RKO (cell line): Measurements from ENCODE around the gene NUDT4.
"Not testable (repeated sequence)": the region's sequence is repeated elsewhere in the genome, so short reads cannot be mapped to it uniquely, and the experiment has no call there.

Source experiments
- DNase-seq: peaks from one replicate; pipeline ENCODE4 v3.0.0-alpha.2; 2016; ENCODE audit warnings: low spot score

NUDT4 gene

DNA sequence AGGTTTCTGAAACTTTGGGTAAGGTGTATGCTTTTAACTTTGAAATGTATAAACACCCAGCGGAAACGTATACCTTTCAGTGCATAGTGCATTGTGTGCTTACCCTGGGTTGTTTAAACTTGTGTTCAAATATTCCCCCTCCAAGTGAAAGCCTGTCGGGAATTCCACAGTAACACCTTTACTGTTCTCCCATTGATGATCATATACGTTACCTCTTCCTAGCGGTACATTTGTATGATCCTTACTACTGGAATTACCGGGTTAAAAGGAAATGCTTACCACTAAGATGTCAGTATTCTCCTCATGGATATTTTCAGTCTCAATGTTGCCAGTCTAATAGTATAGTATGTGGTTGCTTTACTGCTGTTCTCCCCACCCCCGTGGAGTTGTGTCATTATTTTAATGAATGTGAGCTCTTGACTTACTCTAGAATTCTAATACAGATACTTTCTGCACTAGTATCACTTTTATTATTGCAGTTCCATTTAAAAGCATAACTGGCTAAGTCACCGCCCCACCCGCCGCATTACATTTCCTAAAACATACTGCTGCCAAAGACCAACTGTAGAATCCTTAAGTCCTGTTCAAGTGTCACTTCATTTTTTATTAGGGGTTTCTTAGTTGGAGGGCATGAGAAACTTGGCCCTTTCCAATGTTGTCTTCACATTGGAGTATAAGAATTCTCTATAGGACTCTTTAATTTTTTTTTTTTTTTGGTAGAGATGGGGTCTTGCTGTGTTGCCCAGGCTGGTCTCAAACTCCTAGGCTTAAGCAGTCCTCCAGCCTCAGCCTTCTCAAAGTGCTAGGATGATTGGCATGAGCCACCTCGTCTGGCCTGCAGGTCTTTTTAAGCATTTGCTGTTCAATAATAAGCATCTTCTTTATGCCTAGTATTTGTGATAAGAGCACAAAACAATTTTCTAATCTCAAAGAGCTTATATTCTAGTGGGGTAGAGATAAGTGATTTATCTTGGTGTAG is 24.9 kb downstream of the NUDT4 start:
- no peak for DNase-seq

DNA sequence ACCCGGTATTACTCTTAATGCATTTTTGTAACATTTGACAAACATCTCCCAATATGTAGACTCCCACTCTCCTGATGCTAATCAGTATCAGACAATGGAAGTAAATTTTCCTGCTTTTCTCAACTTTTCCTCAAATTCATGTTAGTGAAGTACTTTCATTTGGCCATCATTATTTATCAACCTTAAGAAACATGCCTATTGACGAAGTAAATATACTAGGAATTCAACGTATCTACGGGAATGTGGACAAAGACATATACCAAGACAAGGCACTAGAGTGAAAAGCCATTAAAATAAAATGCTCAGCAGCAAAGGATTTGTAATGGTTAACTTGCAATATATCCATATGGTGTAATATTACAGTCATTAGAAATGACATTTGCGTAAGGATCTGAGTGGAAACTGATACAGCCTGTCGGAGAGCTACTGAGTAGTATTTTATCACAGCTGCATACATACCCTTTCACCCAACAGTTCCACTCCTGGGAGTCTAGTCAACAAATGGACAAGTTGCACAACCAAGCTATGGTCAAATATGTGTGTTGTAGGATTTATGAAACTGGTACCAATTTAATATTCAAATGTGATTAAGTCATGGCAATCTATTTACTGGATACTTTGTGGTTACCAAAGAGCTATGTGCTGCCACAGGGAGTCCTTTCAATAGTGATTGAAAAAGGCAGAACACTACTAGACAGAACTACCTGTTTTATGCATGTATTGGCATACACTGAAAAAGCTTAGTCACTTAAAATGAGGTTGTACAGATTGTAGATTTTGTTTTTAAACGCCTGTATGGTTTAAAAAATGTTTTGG is 26.5 kb downstream of the NUDT4 start:
- DNase-seq = no peak

DNA sequence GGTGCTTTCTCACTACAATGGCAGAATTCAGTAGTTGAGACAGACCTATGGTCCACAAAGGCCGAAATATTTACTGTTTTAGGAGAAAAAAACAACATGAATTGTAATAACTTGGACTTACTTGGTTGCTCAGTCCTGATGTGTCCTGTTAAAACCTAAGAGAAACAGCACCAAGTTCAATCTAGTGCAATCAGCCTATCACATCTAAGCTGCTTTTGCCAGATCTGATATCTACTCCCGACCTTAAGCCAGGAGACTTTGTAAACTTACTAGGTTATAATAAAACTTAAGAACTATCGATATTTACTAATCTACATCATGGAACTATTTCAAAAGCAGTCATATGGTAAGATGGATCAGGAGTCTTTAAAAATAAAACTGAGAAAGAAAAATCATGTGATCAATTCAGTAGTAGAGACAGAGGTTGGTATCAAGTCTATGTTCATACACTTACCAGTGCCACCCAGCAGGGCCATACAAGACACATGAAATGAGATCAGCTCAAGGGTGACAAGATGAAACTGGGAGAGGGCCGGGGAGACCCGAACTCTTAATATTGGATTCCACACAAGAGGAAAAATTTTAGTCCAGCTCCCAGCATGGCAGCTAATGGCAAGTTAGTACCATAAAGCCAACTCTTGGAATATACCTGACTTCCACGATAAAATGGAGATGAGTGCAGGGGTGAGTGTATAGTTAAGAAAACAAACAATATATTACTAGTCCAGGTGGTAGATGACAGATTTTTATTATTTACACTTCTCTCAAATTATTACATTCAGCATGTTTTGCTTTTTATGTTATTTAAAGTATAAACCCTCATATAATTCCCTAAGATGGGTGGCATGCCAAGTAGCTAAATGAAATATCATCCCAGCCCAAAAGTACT is 27.5 kb downstream of the NUDT4 start:
- no peak for DNase-seq

DNA sequence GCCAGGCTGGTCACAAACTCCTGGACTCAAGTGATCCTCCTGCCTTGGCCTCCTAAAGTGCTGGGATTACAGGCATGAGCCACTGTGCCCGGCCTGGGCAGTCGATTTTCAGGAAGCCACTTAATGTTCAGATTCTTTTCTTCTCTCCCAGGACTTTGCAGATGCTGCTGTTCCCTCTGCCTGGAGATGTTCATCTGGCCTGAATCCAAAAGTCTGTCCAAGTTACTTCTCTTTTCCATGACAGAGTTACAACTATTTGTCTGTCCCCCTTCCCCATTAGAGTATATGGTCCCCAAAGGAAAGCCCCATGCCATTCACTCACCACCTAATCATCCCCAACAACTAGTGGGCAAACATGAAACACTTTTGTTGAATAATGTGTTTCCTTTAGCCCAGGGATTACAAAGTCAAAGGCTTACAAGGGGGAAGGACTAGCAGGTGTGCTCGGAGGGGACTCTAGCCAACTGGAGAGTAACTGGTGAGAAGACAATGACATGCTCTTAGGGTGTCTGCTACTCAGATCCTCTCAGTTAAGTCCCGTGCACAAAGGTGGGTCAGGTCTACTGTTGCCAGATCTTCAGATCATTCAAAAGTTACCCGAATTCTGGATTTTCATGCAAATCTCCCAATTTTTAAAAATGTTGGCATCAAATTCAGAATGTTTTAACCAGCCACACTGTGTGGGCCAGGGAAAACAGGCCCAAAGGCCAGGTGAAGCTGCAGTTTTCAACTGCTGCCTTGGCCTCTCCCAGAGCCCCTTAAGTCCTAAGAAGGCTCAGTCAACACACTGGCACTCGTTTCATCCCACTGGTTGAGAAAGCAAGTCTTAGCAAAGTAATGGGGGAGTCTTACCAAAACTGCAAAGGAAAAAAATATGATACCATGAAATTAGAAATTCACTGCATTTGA is 29.6 kb downstream of the NUDT4 start:
- no peak for DNase-seq

DNA sequence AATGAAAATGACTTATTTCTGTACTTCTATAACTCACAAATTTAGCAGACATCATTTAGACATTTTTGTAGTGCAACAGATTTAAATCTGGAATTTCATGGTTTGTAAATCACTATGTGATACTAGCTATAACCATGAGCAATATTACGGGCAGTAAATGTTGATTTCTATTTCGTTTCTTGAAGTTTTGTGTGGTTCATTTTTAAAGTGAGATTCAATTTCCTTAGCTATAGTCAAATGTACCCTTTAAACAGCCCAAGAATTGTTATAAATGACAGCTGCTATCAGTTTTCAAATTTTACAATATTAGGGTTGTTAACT is 30.2 kb downstream of the NUDT4 start:
- DNase-seq = no peak

DNA sequence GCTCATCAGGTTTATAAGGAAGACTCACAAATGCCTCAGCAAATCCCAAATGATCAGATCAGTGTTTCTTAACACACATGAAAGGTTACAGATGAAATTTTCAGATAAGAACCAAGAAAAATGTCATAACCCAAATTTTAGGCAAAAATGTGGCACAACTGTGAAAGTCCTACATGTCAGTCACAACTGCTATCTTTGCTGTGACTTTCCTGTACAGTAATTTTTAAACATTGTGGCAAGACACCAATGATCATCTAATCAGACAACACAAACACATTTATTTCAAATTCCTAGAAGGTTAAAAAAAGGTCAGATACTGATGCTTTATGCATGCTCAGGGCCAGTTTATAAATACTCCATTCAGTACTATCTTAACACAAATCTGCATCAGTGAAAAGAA is 31.1 kb downstream of the NUDT4 start:
- DNase-seq = no peak

DNA sequence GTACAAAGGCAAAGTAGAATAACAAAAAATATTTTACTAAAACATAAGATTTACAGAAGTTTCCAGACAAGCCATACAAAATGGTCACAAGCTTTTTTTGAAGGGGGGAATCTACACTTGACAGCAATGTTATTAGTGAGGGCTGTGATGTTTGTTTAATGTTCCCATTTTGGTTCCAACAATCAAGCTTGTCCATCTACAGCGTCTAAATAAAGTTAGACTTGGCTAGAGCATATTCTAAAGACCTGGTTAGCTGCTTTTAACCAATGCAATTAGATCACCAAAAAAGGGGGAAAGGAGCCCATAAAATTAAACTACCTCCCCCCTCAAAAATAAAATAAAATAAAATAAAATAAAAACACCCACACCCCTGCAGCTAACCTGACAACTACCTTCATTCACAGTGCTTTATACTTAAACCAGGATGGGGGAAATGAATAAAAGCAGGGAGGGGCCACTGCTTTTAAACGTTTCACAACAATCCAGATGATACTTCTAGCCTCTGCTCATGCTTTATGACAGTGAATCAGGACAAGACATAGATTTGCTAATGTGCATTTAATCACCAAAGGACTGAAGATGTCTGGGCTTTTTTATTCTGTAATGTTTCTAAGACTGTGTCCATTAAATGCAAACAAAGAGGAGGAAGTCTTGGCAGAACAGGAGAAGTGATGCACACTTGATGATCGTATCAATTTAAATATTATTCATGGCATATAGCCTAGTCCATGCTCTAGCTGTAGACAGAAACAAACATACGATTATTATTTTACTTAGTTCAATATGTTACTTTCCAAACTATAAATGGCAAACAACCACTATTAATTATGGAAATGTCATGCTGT is 31.8 kb downstream of the NUDT4 start:
- DNase-seq = not testable (repeated sequence)

DNA sequence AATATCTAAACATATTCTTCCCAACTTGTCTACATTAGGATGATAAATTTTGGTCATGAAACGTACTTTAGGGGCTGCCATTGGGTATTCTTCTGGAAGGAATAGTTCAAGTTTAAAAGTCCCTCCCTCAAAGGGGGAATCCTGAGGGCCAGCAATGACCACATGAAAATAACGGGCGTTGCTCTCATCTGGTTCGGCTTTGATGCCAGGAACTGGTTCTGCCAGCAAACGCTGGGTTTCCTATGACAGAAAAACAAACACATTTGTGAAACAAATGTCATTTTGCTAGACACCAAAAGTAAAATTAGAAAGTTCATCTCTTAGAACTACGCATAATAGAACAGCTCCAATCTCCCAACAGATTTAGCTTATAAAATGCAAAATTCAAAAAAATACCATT is 33.3 kb downstream of the NUDT4 start:
- DNase-seq = not testable (repeated sequence)

DNA sequence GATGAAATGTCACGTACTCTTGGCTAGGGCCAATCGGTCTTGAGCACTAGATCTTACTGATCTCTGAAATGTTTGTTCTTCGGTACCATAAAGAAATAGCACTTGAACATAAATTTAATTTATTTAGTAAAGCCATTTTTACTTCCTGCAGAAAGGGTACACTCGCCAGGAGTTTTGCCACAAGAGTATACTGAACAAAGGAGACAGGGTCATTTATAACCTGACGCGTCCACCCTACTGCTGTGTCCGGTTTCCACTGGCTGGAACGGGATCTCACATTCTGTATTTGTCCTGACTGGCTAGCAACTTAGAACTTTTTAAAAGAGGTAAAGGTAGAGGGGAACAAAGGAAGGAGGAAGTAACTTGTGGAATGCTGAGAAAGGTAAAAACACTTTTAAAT is 34.7 kb downstream of the NUDT4 start:
- not testable (repeated sequence) for DNase-seq

DNA sequence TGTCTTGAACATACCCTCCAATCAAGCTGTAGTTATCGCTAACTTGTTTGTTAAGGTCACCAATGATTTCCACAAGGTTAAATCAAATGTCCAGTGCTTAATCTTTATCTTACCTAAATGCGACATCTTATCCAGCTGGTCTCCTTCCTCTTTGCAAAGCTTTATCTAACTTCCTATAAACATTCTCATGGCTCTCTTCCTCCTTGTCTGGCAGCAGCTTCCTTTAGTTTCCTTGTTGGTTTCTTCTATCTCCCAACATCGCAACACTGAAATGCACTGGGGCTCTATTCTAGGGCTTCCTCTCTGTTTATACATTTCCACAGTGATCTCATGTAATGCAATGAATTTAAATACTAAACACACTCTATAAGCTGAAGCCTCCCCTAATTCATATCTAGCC is 35.3 kb downstream of the NUDT4 start:
- DNase-seq = no peak

DNA sequence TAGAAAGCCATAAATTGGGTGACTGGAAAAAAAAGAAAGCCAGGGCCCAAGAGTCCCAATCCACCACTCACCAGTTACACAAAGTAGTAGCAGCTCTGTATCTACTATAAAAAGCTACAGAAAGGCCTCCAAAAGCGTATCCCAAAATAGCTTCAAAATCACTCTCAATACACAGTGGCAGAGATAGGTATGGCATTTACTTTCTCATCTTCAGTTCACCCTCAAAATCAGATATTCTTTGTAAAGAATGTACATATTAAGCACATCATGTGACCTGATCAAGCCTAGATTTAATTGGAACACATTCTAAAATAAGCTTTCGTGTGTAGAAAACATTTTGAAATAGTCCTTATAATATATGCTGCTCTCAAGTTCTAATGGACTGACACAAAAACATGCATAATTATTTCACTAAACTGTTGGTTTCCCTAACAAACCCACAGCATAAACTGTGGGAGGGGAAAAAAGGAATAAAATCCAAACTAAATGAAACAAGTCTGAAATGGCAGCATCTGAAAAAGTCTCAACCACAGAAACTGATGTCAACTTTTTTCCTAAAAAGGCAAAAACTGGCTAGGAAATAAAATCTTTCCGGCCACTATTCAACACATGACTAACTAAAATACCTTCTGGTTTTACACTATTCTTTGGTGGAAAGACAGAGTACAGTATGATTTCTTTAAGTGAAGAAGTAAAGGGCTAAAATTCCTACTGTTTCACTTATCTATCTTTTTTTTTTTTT is 38.2 kb downstream of the NUDT4 start:
- no peak for DNase-seq

DNA sequence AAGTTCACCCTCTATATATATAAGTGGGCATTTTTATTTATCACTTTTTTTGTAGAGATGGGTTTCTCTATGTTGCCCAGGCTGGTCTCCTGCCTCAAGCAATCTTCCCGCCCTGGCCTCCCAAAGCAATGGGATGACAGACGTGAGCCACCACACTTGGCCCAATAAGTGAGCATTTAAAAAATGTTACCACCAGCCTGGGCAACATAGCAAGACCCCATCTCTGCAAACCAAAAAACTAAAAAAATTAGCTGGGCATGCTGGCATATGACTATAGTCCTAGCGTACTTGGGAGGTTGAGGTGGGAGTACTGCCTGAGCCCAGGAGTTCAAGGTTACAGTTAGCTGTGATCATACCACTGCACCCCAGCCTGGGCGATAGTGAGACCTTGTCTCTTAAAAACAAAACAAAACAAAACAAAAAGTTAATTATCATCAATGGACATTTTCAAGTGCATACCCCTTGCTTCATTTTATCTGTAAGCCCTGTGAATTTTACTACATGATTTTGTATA is 40.3 kb downstream of the NUDT4 start:
- no peak for DNase-seq

DNA sequence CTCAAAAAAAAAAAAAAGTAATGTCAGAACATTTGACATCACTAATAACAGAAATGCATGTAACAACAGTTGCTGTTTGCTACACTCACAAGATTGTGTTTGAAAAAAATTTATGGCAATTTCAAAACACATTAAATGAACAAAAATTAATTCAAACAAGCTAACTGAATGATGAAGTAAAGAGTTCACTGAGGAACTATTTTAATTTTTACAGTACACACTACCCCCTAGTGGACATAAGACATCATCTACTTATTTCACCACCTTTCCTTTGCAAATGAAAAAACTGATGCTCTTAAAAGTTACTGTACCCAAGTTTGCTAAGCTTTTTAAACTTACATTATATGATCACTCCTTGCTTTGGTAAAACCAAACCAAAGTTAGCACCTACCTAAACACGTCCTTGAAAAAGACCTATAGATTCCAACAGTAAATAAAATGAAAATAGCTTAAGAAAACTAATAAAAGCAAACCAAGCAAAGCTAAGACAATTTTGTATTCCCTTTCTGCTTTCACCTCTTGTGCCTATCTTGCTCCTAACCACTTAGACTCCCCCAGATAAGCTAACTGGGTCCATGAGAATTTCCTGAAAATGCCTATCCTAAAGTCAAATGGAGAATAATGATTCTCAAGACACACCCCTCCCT is 41.8 kb downstream of the NUDT4 start:
- peak; percentile 77 for DNase-seq

DNA sequence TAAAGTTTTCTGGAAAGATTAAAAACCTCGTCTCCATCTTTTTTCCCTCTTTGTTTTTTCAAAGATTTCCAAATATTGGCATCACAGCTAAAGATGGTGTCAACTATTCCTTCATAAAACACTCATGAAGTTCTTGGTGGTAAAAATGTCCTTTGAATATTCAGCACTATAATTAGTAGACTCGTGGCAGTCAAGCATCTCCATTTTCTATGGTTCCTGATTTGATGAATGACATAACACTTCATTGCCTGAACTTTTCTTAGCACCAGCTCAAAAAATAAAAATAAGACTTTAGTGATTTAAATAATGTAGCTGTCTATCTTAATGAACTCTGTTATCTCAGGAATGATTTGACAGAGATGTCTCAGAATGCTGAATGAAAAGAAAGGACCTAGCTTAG is 44.3 kb downstream of the NUDT4 start:
- DNase-seq = no peak

DNA sequence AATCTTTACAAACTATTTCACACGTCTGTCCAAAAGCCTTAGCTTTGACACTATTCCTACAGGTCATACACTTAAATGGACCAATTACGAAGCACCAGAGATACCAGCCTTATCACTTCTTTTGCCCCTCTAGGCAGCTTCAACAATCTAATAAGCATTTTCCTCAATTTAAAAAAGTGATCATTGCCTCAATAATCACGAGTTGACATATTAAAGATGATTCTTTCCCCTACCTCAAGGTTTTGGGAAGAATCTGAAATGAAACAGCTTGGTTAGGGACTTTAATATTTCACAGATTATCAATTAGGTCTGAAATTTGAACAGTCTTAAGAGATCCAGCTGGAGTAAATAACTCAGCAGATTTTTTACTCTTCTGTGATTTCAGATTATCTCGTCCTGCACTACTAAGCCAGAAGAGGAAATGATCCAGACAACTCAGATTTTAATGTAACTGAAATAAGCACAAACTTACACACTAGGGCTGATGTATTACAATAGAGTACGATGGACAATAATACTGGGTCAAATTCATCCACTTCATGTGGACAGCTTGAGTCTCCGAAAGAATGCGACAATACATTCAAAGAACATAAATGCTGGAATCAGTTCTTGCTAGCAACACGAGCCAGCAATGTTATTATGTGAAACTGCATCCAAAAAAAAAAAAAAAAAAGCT is 48.1 kb downstream of the NUDT4 start:
- DNase-seq = no peak

DNA sequence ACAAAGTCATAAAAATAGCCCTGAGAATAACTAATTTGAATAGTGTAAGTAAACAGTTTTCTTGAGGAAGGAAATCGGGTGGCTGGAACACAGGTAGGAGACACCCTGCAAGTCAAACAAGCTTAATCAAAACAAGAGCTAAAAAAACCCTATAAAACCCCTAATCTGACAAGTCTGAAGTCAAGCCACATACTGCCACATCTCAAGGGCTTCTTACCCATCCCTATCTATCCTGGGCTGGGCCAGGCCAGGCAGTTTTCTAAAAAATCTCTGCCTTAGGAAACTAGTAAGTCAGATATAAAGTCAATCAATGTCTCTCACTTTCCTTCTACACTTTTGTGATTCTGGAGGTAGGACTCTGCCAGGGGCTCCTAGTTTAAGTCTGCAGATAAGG is 48.7 kb downstream of the NUDT4 start:
- no peak for DNase-seq

DNA sequence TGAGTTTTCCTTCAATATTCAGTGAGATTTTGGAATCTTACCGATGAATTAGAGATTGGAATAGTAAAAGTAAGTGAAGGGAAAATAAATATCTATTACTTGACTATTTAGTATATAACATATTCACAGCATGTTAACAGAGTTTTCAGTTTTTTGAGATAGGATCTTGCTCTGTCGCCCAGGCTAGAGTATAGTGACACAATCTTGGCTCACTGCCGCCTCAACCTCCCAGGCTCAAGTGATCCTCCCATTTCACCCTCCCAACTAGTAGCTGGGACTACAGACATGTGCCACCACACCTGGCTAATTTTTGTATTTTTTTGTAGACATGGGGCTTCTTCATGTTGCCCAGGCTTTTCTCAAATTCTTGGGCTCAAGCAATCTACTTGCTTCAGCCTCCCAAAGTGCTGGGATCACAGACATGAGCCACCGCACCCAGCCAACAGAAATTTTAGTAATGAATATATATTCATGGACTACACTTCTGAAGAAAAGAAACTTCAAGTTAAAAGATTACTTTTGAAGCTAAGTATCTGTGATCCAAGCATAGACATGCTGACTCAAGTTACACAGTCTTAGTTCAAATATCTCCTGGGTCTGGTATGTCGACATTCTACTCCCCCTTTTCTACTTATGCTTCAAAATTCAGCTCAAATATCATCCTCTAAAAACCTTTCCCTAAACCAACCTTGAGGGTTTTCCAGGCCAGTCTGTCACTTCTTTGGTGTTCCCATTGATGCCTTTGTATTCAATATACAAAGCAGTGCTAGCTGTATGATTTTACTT is 50.2 kb downstream of the NUDT4 start:
- no peak for DNase-seq
